ENCODE measurements around the gene ABHD16A. TPM values are rescaled to one million over a fixed set of nuclear protein-coding genes. Genes with fewer than 3 reads are reported as not detected.

The ABHD16A gene
- total and polyA plus RNA-seq, 10 of the 15 experiments (the other 5 are each of a cell fraction or from before 2014, with no cell fraction given): 7.5 to 43.0 (median 32.9) TPM

- ChIA-PET SMC1A (ENCODE audit: uncharacterized antibody, unreplicated experiment) (interaction anchor here (0.7 to 2.6 kb wide), 3 partner anchors 10 to 72 kb away, joined by 3 to 31 read pairs (median 3); partner anchors contain the start of genes APOM, BAG6 and CLIC1), POLR2A (interaction anchor here (0.5 to 5.9 kb wide), 14 partner anchors 10 to 200 kb away, joined by 3 to 107 read pairs (median 5); partner anchors contain the start of genes ABHD16A, APOM, BAG6 and NCR3), RAD21 (ENCODE audit: unreplicated experiment) (interaction anchor here (0.6 to 1.4 kb wide), 3 partner anchors 10 to 652 kb away, joined by 3 to 4 read pairs (median 3); partner anchors contain the start of gene AIF1), CTCF (interaction anchor here (0.6 to 2.3 kb wide), 8 partner anchors 9 to 75 kb away, joined by 3 to 15 read pairs (median 4); partner anchors contain the start of genes BAG6 and LY6G5C)
- Histone ChIP-seq H3K27me3 (replicated peaks in 1 of 2; ENCODE audit: control insufficient read depth in 2 of 2, insufficient read depth in 2 of 2, low read length in 1 of 2) (no peaks in the 10 kb centered on the region), H2AFZ (ENCODE audit: control insufficient read depth, low read depth, low read length) (no peak overlapping the region), H3K9me3 (replicated peaks; ENCODE audit: control insufficient read depth, insufficient read depth, low read length) (no peaks in the 10 kb centered on the region; the same call in 2 of the 3 replicates), H3K27ac (ENCODE audit: control insufficient read depth, insufficient read depth) (peak overlapping the region; percentile 94; the same call in 1 of the 2 replicates), H3K36me3 (ENCODE audit: control insufficient read depth in 2 of 2, insufficient read depth in 2 of 2, low read length in 1 of 2) (peaks cover 2 to 18% of the 10 kb centered on the region in 2 experiments; a peak in 3 of 4 replicates), H4K20me1 (ENCODE audit: control insufficient read depth, insufficient read depth) (no peaks in the 10 kb centered on the region), H3K4me1 (ENCODE audit: control insufficient read depth, insufficient read depth, low read length) (peaks cover 48% of the 10 kb centered on the region), H3K9ac (ENCODE audit: control insufficient read depth, insufficient read depth, low read length) (peak overlapping the region; percentile 89), H3K79me2 (ENCODE audit: control insufficient read depth, insufficient read depth, low read length) (peaks cover 70% of the 10 kb centered on the region), H3K4me3 (peak overlapping the region; percentile 93; the same call in 1 of the 2 replicates), H3K4me2 (ENCODE audit: control insufficient read depth, insufficient read depth) (peak overlapping the region; percentile 78)
- intact Hi-C loops (cut with micrococcal nuclease; ENCODE audit: unreplicated experiment) (no loop called here), in situ Hi-C loops (cut with MboI) (no loop called here)
- peak; percentile 18 for TF ChIP-seq KLF5 (IDR thresholded peaks at IDR 0.05; ENCODE audit: partially characterized antibody)
- no peak for TF ChIP-seq SPI1 (IDR thresholded peaks at IDR 0.05; ENCODE audit: borderline replicate concordance, insufficient read depth, low read depth, low read length)
- ATAC-seq (no peak), DNase-seq (ENCODE audit: low read depth, low spot score) (no peak), FAIRE-seq (no peak)
- BruUV-seq (replicated peaks): no TSS peak
- WGBS (ENCODE audit: insufficient coverage, insufficient replicate concordance, low lambda C conversion rate, missing lambda C conversion rate): 84% methylated on average over 9 of the region's 9 CpGs
Measured at GRCh38 chr6:31663126-31663960, 39.8 kb downstream of the ABHD16A start.
